GM10847 (cell line): ENCODE data around the gene VPS29.
A peak's percentile ranks its signal among the peaks of the same experiment; 100 is the strongest.

ENCODE experiments used
- POLR2A ChIP-seq: IDR thresholded peaks from 2 replicates; pipeline ENCODE4 v1.6.1; 2011; ENCODE audit not compliant: insufficient read length; ENCODE audit errors: extremely low read depth

VPS29 gene

DNA sequence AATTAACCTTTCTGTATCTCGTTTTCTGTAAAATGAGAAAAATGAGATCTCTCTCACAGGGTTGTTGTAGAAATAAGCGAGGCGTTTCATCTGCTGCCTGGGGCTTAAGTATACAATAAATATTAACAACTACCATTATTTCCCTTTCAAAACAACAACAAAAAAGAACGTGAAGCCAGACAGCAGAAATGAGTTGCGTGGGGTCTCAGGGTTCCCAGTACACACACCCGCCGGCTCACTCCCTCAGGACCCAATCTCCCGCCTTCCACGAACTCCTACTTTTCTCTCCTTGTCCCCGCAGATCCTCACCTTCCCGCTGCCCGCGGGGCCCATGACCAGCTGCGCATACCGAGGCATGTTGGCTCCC lies 34.1 kb downstream of the VPS29 start:
- no peak for TF ChIP-seq POLR2A

DNA sequence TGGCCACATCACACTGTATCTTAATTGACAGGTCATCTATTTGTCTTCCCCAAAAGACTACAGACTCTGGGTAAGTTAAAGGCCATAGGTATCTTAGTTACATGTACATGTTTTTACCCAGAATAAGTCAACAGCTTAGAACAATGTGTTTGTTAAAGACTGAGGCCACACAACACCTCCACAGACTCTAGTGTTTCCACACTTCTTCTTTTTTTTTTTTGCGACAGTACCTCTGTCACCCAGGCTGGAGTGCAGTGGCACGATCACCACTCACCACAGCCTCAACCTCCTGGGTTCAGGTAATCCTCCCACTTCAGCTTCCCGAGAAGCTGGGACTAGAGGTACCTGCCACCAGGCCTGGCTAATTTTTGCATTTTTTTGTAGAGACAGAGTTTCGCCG lies 35.1 kb downstream of the VPS29 start:
- no peak for TF ChIP-seq POLR2A

DNA sequence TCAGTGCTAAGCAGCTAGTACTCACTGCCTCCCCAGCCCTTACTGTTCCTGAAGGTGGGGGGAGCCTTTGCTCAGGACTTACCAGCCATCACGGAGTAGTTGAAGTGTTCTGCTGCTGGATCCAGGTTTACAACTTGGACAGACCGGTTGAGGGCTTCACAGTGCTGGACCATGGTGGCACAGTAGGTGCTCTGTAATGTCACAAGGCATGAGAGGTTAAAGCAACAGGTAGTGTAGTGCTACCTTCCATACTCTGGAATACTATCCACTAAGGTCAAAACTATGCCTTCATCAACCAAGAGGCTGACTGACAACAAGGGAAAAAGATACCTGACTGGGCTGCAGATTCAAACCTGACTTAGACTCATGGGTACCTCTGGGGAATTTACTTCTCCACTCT lies 36.9 kb downstream of the VPS29 start:
- TF ChIP-seq POLR2A: no peak

DNA sequence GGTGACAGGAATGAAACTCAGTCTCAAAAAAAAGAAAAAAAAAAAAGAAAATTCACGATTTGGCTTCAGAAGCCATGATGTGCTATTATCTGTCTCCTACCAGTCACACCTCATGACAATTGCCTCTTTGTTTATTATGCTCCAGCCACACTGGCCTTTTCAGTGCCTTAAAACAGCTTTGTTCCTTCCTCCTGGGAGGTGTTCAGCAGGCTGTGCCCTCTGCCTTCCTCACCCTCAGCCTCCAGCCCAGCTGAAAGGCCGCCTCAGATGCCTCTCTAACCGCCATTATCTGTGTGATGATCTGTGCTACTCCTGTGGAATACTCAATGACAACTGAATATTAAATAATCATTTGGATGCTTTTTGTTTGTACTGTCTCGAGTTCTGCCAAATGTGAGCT lies 43.2 kb downstream of the VPS29 start:
- no peak for TF ChIP-seq POLR2A

DNA sequence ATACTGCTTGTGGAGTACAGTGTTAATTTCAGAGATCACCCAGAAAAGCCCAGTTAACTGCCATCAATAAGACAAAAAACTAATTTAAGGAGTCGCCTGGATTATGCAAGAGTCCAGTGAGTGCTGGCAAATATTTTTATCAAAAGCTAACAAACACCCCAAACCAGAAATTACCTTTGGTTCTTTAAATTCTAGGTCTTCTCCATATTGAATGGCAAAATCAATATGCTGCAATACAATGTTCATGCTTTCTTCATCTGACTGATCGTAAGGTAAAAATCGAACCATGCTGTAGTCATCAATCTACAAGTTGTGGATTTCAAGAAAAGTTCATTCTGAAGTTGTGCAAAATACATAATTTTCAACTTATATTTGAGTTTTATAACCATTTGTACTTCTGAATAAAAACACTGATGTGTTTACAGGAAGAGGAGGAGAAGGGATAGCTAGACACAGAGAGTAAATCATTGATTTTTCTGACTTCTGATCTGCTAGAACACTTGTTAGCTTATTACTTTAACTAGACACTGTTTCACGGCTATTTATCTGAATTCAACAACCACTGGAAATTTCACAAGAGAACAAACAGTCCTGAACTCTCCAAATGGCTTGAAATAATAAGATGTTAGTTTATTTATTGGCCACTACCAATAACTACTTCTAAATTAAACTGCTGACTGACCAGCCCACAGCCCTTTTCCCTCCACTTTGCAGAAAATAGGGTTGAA lies 48.2 kb downstream of the VPS29 start:
- no peak for TF ChIP-seq POLR2A

DNA sequence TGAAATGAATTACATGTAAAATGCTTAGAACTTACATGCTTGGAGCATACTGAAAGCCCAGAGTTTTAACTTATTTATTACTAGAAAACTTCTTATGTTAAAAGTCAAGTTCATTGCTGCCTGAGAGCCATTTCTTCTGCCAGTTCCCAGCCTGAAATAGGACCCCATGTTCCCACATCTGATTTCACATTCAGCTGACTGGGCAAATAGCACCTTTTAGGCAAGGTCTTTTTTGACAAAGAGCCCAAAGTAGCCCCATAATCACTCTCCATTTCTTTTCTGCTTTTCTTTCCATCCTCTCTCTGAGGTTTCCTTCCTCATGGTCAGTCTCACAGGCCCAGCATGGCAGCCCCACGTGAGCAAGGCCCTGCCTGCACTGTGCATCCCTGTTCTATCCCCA lies 50.6 kb downstream of the VPS29 start:
- TF ChIP-seq POLR2A: no peak

DNA sequence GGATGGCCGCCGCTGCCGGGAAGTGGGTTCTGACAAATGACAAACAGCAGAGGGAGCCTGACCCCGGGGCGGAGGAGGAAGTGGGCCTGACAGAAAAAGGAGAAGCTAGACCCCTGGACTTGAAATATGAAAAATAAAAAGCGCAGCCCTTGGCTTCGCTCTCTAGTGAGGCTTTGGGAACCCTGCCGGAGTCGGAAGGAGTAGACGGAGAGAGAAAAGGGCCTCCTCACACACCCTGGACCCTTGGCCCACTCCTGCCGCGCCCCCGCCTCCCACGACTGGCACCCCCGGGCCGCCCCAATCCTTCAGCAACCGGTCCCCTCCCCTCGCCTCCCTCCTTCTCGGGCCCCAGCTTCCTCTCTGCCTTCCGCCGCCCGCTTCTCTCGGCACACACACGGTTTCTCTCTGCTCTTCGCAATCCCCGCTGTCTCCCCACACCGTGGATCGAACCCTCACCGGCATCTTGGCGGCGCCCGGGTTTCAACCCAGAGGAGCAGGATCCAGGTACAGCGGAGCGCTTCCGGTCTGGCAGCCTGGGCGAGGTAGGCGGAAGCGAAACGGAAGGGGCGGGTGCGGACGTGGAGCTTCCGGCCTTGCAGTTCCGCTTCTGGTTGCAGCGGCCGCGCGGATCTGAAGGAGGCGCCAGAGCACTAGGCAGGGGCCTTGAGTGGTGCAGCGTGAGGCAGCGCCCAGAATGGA lies 52.0 kb downstream of the VPS29 start, which contains the start of gene ARPC3:
ARPC3 (minus strand) TSS at position 539 of the 699 bp plus-strand sequence; CDS start at position 462, 77 bp downstream.
- TF ChIP-seq POLR2A: peak; percentile 57

DNA sequence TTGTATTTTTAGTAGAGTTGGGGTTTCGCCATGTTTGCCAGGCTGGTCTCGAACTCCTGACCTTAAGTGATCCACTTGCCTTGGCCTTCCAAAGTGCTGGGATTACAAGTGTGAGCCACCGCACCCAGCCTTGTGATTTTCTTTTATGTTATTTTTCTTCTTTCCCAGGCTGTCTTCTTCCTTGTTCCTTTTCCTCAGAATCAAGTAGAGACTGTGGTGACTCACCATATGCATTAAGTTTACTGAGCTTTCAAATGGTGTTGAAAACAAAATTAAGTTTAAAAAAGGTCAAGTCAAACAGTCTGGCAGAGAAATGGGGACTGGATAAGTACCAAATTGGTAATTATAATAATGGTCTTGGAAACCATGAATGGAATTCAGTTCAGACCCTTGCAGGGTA lies 57.5 kb downstream of the VPS29 start:
- TF ChIP-seq POLR2A: no peak
